ENCODE data around the gene KLHL21.
A peak's percentile ranks its signal among the peaks of the same experiment; 100 is the strongest.
"Not testable (repeated sequence)": the region's sequence is repeated elsewhere in the genome, so short reads cannot be mapped to it uniquely, and the experiment has no call there.

The KLHL21 gene

GRCh38 chr1:6582370-6582769 is 20.3 kb downstream of the KLHL21 start:
- DNase-seq (ENCODE audit: low read depth), result no peak

GRCh38 chr1:6581561-6582305 is 20.9 kb downstream of the KLHL21 start:
- DNase-seq (ENCODE audit: low read depth), result no peak

GRCh38 chr1:6580593-6581409 is 21.9 kb downstream of the KLHL21 start:
- no peak for DNase-seq (ENCODE audit: low read depth)

- DNase-seq (ENCODE audit: low read depth), result no peak
Observed at GRCh38 chr1:6580119-6580592, 22.5 kb downstream of the KLHL21 start.

GRCh38 chr1:6579374-6580118 is 23.1 kb downstream of the KLHL21 start, which contains the start of gene ZBTB48:
TSS of gene ZBTB48 (plus strand) at chr1:6579994. CDS start at chr1:6580610, 616 bp downstream.
- DNase-seq (ENCODE audit: low read depth), result peak; percentile 96

- no peak for DNase-seq (ENCODE audit: low read depth)
Observed at GRCh38 chr1:6578624-6579373, 23.9 kb downstream of the KLHL21 start.

GRCh38 chr1:6577831-6578525 is 24.7 kb downstream of the KLHL21 start:
- DNase-seq (ENCODE audit: low read depth), result no peak

GRCh38 chr1:6574818-6575217 is 27.9 kb downstream of the KLHL21 start:
- DNase-seq (ENCODE audit: low read depth), result no peak

GRCh38 chr1:6574025-6574620 is 28.5 kb downstream of the KLHL21 start:
- DNase-seq (ENCODE audit: low read depth), result no peak

- no peak for DNase-seq (ENCODE audit: low read depth)
Observed at GRCh38 chr1:6572653-6573383, 29.9 kb downstream of the KLHL21 start.

- no peak for DNase-seq (ENCODE audit: low read depth)
Observed at GRCh38 chr1:6570987-6571386, 31.7 kb downstream of the KLHL21 start.

GRCh38 chr1:6570100-6570499 is 32.6 kb downstream of the KLHL21 start:
- no peak for DNase-seq (ENCODE audit: low read depth)

GRCh38 chr1:6569033-6569432 is 33.6 kb downstream of the KLHL21 start:
- no peak for DNase-seq (ENCODE audit: low read depth)

- no peak for DNase-seq (ENCODE audit: low read depth)
Observed at GRCh38 chr1:6560267-6560666, 42.4 kb downstream of the KLHL21 start.

GRCh38 chr1:6559161-6559560 is 43.5 kb downstream of the KLHL21 start:
- not testable (repeated sequence) for DNase-seq (ENCODE audit: low read depth)

- DNase-seq (ENCODE audit: low read depth), result no peak
Observed at GRCh38 chr1:6557597-6557996, 45.1 kb downstream of the KLHL21 start.

- no peak for DNase-seq (ENCODE audit: low read depth)
Observed at GRCh38 chr1:6554907-6555778, 47.5 kb downstream of the KLHL21 start, which contains the start of gene TAS1R1. TSS of gene TAS1R1 (plus strand) at chr1:6555307. CDS start at chr1:6555374, 67 bp downstream.

GRCh38 chr1:6554031-6554906 is 48.4 kb downstream of the KLHL21 start, which contains the start of gene NOL9:
TSS of gene NOL9 (minus strand) at chr1:6554513. CDS start at chr1:6554502, 11 bp downstream.
- peak; percentile 92 for DNase-seq (ENCODE audit: low read depth)
